ENCODE measurements around the gene DUSP7.

DNA sequence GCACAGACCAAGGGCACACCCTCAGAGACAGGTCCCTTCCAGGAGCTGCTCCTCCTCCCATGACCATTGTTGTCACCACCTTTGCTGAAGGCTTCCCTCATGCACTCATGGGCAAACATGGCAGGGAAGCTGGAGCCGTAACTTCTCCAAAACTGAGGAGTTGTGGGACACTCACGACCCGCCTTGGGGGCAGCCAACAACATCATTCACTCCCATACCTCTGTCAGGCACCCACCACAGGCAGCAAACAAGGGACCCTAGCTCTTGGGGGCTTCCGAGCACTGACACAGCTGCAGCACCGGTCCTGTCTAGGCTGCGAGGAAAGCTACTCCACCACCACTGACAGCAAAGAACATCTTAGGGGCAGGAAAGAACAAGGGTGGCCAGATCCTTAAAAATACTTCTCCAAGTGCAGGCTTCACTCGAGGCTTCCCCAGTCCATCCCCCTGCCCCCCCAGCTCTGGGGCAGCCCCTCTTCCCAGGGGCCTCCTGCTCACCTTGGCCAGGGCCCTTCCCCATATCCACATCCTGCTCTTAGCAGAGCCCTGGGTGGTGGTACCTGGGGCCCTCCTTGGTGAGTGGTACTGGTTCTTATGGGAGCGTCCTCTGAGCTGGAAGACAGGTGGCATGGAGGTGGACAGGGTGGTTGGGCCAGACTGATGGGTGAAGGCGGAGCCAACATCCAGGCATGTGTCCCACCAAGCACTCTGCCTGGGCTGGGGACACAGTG, 28.0 kb upstream of the DUSP7 start:
- TF ChIP-seq FOXM1 (IDR thresholded peaks at IDR 0.05; ENCODE audit: low read depth) (no peak), FOXM1 (CRISPR knock-in tag; IDR thresholded peaks at IDR 0.05; ENCODE audit: low read depth) (no peak), TBL1XR1 (IDR thresholded peaks at IDR 0.05; ENCODE audit: low read length in 2 of 2) (no peak), POLR2A (conservative IDR thresholded peaks at IDR 0.05) (no peak)
- TF ChIP-seq, protein P1, sequence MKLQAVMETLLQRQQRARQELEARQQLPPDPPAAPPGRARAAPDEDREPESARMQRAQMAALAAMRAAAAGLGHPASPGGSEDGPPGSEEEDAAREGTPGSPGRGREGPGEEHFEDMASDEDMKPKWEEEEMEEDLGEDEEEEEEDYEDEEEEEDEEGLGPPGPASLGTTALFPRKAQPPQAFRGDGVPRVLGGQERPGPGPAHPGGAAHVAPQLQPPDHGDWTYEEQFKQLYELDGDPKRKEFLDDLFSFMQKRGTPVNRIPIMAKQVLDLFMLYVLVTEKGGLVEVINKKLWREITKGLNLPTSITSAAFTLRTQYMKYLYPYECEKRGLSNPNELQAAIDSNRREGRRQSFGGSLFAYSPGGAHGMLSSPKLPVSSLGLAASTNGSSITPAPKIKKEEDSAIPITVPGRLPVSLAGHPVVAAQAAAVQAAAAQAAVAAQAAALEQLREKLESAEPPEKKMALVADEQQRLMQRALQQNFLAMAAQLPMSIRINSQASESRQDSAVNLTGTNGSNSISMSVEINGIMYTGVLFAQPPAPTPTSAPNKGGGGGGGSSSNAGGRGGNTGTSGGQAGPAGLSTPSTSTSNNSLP (IDR thresholded peaks at IDR 0.05; ENCODE audit: borderline replicate concordance, low read depth, low read length), result no peak
